Endothelial cell (in vitro differentiated cells): ENCODE data around the gene USP54. TPM values are rescaled to one million over a fixed set of nuclear protein-coding genes. Genes with fewer than 3 reads are reported as not detected.

ENCODE experiments used
- DNase-seq: peaks from one replicate; pipeline ENCODE4 v3.0.0; 2021; ENCODE audit warnings: low spot score
- H3K27ac Mint-ChIP-seq: one replicate; pipeline ENCODE4 v1.8.0; 2021; ENCODE audit warnings: mixed read lengths, inconsistent platforms; ENCODE audit not compliant: unreplicated experiment
- H3K27me3 Mint-ChIP-seq: one replicate; pipeline ENCODE4 v1.8.0; 2021; ENCODE audit warnings: mild to moderate bottlenecking, moderate library complexity, mixed read lengths, inconsistent platforms; ENCODE audit not compliant: unreplicated experiment
- H3K36me3 Mint-ChIP-seq: one replicate; pipeline ENCODE4 v1.8.0; 2021; ENCODE audit warnings: mild to moderate bottlenecking, low read depth, mixed read lengths, inconsistent platforms; ENCODE audit not compliant: unreplicated experiment
- H3K4me1 Mint-ChIP-seq: one replicate; pipeline ENCODE4 v1.8.0; 2021; ENCODE audit warnings: mild to moderate bottlenecking, mixed read lengths, inconsistent platforms; ENCODE audit not compliant: unreplicated experiment
- H3K4me3 Mint-ChIP-seq: one replicate; pipeline ENCODE4 v1.8.0; 2021; ENCODE audit warnings: mild to moderate bottlenecking, mixed read lengths, inconsistent platforms; ENCODE audit not compliant: unreplicated experiment
- H3K9me3 Mint-ChIP-seq: one replicate; pipeline ENCODE4 v1.8.0; 2021; ENCODE audit warnings: mixed read lengths, inconsistent platforms; ENCODE audit not compliant: unreplicated experiment
- CTCF ChIP-seq: fragments of 200-600 bp; sonication (generic); IDR thresholded peaks from one replicate; pipeline ENCODE4 v1.5.0; 2021; ENCODE audit warnings: antibody characterized with exemption; ENCODE audit not compliant: unreplicated experiment
- total RNA-seq: library from RNA; stranded (reverse); fragmentation: NEBNext Ultra II Directional; extraction: Animal tissue kit (Norgen Biotek cat#: 25700); gene quantifications from one replicate; pipeline ENCODE4 v1.2.1, GENCODE V29; 2021; ENCODE audit not compliant: unreplicated experiment

Gene USP54
- total RNA-seq, 1 donor from 2014 or later, result 267 TPM

- no peak for TF ChIP-seq CTCF
- no peaks in the 10 kb centered on the region for H3K27me3 Mint-ChIP-seq
- H3K4me1 Mint-ChIP-seq, result peaks cover 6% of the 10 kb centered on the region
- H3K9me3 Mint-ChIP-seq, result no peaks in the 10 kb centered on the region
- DNase-seq, result no peak
- H3K27ac Mint-ChIP-seq, result no peak overlapping the region
- H3K36me3 Mint-ChIP-seq, result peaks cover 19% of the 10 kb centered on the region
- H3K4me3 Mint-ChIP-seq, result no peak overlapping the region
Observed at GRCh38 chr10:73559590-73559989, 31.6 kb downstream of the USP54 start.

DNA sequence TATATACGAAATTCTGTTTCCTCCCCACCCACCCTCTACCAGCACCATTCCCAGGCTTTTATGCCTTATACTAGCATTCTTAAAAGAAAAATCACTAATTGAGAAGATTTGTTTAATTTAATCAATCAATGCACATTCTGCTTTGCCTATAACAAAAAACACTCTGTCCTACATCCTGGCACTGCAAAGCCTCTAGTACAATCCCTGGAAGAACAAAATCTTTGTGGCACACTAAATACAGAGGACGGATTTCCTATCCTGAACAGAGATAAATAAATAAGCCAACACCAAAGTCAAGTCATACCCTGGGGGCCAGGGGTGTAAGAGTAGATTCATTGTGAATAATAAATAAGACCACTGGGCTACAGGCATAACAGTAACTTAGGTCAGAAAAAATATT, 34.3 kb downstream of the USP54 start:
- Mint-ChIP-seq H3K27ac (peak overlapping the region; percentile 80), H3K36me3 (peaks cover 16% of the 10 kb centered on the region), H3K9me3 (no peaks in the 10 kb centered on the region), H3K27me3 (no peaks in the 10 kb centered on the region), H3K4me1 (peaks cover 6% of the 10 kb centered on the region), H3K4me3 (no peak overlapping the region)
- no peak for DNase-seq
- no peak for TF ChIP-seq CTCF

DNA sequence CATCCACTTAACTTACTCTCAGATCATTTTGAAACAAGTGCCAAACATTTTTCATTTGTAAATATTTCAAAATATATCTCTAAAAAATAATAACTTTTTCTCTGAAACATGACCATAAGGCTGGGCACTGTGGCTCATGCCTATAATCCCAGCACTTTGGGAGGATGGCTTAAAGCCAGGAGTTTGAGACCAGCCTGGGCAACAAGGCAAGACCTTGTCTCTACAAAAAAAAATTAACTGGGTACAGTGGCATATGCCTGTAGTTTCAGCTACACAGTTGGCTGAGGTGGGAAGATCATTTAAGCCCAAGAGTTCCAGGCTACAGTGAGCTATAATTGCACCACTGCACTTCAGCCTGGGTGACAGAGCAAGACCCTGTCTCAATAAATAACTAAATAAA, 36.4 kb downstream of the USP54 start:
- DNase-seq, result no peak
- Mint-ChIP-seq H3K27ac (no peak overlapping the region), H3K27me3 (no peaks in the 10 kb centered on the region), H3K4me1 (peaks cover 6% of the 10 kb centered on the region), H3K4me3 (no peak overlapping the region), H3K36me3 (peaks cover 17% of the 10 kb centered on the region), H3K9me3 (no peaks in the 10 kb centered on the region)
- no peak for TF ChIP-seq CTCF

DNA sequence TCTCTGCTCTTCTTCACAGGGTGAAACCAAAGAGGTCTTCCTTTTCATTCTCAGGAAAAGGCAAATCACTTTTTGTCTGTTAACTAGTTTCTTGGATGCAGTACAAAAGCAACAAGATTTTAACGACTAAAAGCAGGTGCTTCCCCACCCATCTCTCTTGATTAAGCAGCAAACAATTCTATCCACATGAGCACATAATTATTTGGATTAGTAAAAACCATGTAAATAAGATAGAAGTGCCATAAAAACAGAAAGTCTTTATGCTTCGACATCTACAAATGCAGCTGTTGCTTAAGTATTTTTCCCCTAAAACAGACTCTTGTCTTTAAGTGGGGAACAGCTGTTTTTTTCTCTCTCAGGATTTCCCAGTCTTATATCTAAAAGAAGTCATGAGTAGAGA, 37.4 kb downstream of the USP54 start:
- peaks cover 24% of the 10 kb centered on the region for H3K36me3 Mint-ChIP-seq
- no peaks in the 10 kb centered on the region for H3K9me3 Mint-ChIP-seq
- H3K4me1 Mint-ChIP-seq, result peaks cover 10% of the 10 kb centered on the region
- no peak overlapping the region for H3K4me3 Mint-ChIP-seq
- no peak for TF ChIP-seq CTCF
- no peaks in the 10 kb centered on the region for H3K27me3 Mint-ChIP-seq
- no peak for DNase-seq
- no peak overlapping the region for H3K27ac Mint-ChIP-seq

DNA sequence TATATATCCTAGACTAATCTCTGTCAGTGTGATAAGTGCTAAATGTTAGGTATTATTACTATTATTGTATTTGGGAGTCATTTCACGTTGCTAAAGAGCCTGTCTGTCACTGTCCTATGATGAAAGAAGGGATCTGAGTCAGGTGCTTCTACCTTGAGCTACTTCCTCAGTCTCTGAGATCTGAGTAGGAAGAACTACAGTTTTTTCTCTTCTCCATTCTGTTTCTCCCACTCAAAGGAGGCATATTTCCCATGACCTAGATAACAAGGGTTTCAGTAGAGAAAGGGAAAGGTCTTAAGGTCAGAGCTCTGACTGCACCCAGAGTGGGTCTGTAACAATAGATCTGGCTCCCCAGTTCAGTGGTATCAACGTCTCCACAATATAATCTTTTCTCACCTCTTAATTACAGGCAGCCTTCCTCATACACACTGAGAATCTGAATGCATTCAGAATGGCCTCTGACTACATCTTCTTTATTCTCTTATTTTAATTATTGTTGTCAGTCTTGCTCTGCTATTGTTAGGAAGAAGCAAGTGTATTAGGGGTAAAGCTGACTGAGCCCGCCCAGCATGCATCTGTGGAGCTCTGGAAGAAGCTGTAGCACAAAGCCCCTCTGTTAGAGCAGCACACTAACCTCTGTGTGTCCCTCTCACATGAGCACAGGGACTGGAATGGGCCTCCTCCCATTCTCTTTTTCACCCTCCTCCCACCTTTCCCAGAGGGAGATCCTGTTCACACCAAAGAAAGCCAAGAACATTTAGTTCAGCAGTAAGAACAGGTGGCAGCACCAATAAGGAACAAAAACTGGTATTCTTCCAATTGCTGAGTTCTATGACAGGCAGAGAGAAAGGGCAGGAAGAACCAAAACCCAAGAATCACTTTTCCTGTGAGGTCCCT, 38.1 kb downstream of the USP54 start:
- H3K4me3 Mint-ChIP-seq, result no peak overlapping the region
- DNase-seq, result no peak

More for the DNA sequence above, 38.1 kb downstream of the USP54 start:
- no peak for TF ChIP-seq CTCF
- Mint-ChIP-seq H3K36me3 (peaks cover 27% of the 10 kb centered on the region), H3K27me3 (no peaks in the 10 kb centered on the region), H3K9me3 (no peaks in the 10 kb centered on the region), H3K27ac (no peak overlapping the region), H3K4me1 (peaks cover 10% of the 10 kb centered on the region)
